GM18498 (cell line): Measurements from ENCODE around the gene PARP15.
A peak's percentile ranks its signal among the peaks of the same experiment; 100 is the strongest.
"Not testable (repeated sequence)": the region's sequence is repeated elsewhere in the genome, so short reads cannot be mapped to it uniquely, and the experiment has no call there.

ENCODE experiments used
- ATAC-seq: cut with Tn5 transposase; IDR thresholded peaks from one replicate; pipeline ENCODE4 v1.9.1; 2021; ENCODE audit warnings: mild to moderate bottlenecking, moderate library complexity; ENCODE audit not compliant: unreplicated experiment

The PARP15 gene

GRCh38 chr3:122662505-122662904 lies 85.1 kb downstream of the PARP15 start:
- ATAC-seq, result no peak

GRCh38 chr3:122665226-122665786 lies 87.9 kb downstream of the PARP15 start:
- no peak for ATAC-seq

- ATAC-seq, result no peak
Measured at GRCh38 chr3:122665881-122666280, 88.4 kb downstream of the PARP15 start.

- peak; percentile 65 for ATAC-seq
Measured at GRCh38 chr3:122668930-122669730, 91.7 kb downstream of the PARP15 start.

- ATAC-seq, result no peak
Measured at GRCh38 chr3:122671553-122671952, 94.1 kb downstream of the PARP15 start.

- ATAC-seq, result no peak
Measured at GRCh38 chr3:122674339-122674738, 96.9 kb downstream of the PARP15 start.

GRCh38 chr3:122676759-122677158 lies 99.3 kb downstream of the PARP15 start:
- ATAC-seq, result no peak

- ATAC-seq, result no peak
Measured at GRCh38 chr3:122677216-122677615, 99.8 kb downstream of the PARP15 start.

- no peak for ATAC-seq
Measured at GRCh38 chr3:122678506-122678905, 101.1 kb downstream of the PARP15 start.

- peak; percentile 36 for ATAC-seq
Measured at GRCh38 chr3:122679085-122679881, 101.8 kb downstream of the PARP15 start.

- peak; percentile 27 for ATAC-seq
Measured at GRCh38 chr3:122679882-122680474, 102.5 kb downstream of the PARP15 start.

GRCh38 chr3:122680475-122681283 lies 103.2 kb downstream of the PARP15 start, which contains the start of gene PARP14:
TSS of gene PARP14 (plus strand) at chr3:122680839. CDS start at chr3:122680884, 45 bp downstream.
- ATAC-seq, result peak; percentile 43

- no peak for ATAC-seq
Measured at GRCh38 chr3:122681284-122681973, 104.0 kb downstream of the PARP15 start.

- ATAC-seq, result no peak
Measured at GRCh38 chr3:122681974-122682409, 104.5 kb downstream of the PARP15 start.

- ATAC-seq, result not testable (repeated sequence)
Measured at GRCh38 chr3:122682778-122683411, 105.4 kb downstream of the PARP15 start.

GRCh38 chr3:122687298-122687697 lies 109.8 kb downstream of the PARP15 start:
- no peak for ATAC-seq
